Tibial nerve (tissue), 4 donors: ENCODE data around the gene NSUN7.

Experiments
- CTCF ChIP-seq, 5 experiments: fragments of 200-600 bp in 3 of 5; fragments of 450-650 bp in 2 of 5; sonication (generic) in 3 of 5; IDR thresholded peaks; one replicate each; pipeline ENCODE4 v1.5.1; 2016 to 2019; ENCODE audit warnings: antibody characterized with exemption in 5 of 5, mild to moderate bottlenecking in 3 of 5, moderate library complexity in 2 of 5
- EP300 ChIP-seq, 2 donors: sonication (generic); formaldehyde crosslinking; IDR thresholded peaks; one replicate each; pipeline ENCODE4 v1.6.1; 2017; ENCODE audit warnings: antibody characterized with exemption in 2 of 2, mild to moderate bottlenecking in 1 of 2
- POLR2A ChIP-seq, 2 donors: fragments of 450-650 bp; IDR thresholded peaks; one replicate each; pipeline ENCODE4 v1.6.1; 2017; ENCODE audit warnings: antibody characterized with exemption in 2 of 2, mild to moderate bottlenecking in 2 of 2, moderate library complexity in 2 of 2

- TF ChIP-seq CTCF (IDR thresholded peaks at IDR 0.05), result no peak
- TF ChIP-seq POLR2A (IDR thresholded peaks at IDR 0.05), result no peak
- no peak for TF ChIP-seq EP300 (IDR thresholded peaks at IDR 0.05)
Observed at GRCh38 chr4:40739347-40739746, 10.4 kb upstream of the NSUN7 start.
